Thyroid gland (tissue), 4 donors: ENCODE measurements around the gene CYP26B1. TPM values are rescaled to one million over a fixed set of nuclear protein-coding genes. Genes with fewer than 3 reads are reported as not detected.

Experiments
- DNase-seq, 2 donors: peaks; one replicate each; pipeline ENCODE4 v3.0.0-alpha.2; 2019
- H3K27ac ChIP-seq, 3 donors: fragments of 200-600 bp; sonication (generic); 1 replicate in 2 of 3; 2 replicates in 1 of 3; pipeline ENCODE4 v1.5.1; 2016 to 2019; ENCODE audit warnings: mild to moderate bottlenecking in 1 of 3, moderate library complexity in 1 of 3
- H3K27me3 ChIP-seq: fragments of 200-600 bp; sonication (generic); one replicate; pipeline ENCODE4 v1.5.1; 2019
- H3K36me3 ChIP-seq, 2 donors: fragments of 200-600 bp; sonication (generic); one replicate each; pipeline ENCODE4 v1.5.1; 2016 to 2019
- H3K4me1 ChIP-seq, 2 donors: fragments of 200-600 bp; sonication (generic); one replicate each; pipeline ENCODE4 v1.5.1; 2017 to 2019
- H3K4me3 ChIP-seq, 3 donors: fragments of 200-600 bp; sonication (generic); replicated peaks in 1 of 3; 1 replicate in 2 of 3; 2 replicates in 1 of 3; pipeline ENCODE4 v1.5.1; 2016; ENCODE audit warnings: mild to moderate bottlenecking in 1 of 3
- H3K9me3 ChIP-seq: fragments of 200-600 bp; sonication (generic); one replicate; pipeline ENCODE4 v1.5.1; 2017
- POLR2A ChIP-seq, 2 donors: fragments of 450-650 bp; IDR thresholded peaks; one replicate each; pipeline ENCODE4 v1.6.1; 2017; ENCODE audit warnings: antibody characterized with exemption in 2 of 2, mild to moderate bottlenecking in 2 of 2, moderate library complexity in 1 of 2
- WGBS, 2 donors: methylation state at CpG; one replicate each; pipeline ENCODE4 v1.1.5; 2017; 5-methylcytosine and 5-hydroxymethylcytosine counted together
- intact Hi-C: fragments of 100-400 bp; cut with DNase I; formaldehyde crosslinking; loops from one replicate; pipeline ENCODE4 v1.15.1; 2023
- total RNA-seq, 4 donors: library from RNA; depleted of rRNA; stranded (reverse); fragments of >200 nt; gene quantifications; one replicate each; pipeline ENCODE4 v1.2.3, GENCODE V29; 2016
- TF ChIP-seq, protein P1 (sequence below), 6 experiments: fragments of 200-600 bp in 3 of 6; fragments of 450-650 bp in 3 of 6; sonication (generic) in 3 of 6; IDR thresholded peaks; one replicate each; pipeline ENCODE4 v1.5.1; 2016 to 2019; ENCODE audit warnings: antibody characterized with exemption in 6 of 6, mild to moderate bottlenecking in 2 of 6, inconsistent platforms in 1 of 6, moderate library complexity in 1 of 6

CYP26B1 gene
- total RNA-seq, 4 donors from 2014 or later = 11.8 to 24.2 (median 16.3) TPM

DNA sequence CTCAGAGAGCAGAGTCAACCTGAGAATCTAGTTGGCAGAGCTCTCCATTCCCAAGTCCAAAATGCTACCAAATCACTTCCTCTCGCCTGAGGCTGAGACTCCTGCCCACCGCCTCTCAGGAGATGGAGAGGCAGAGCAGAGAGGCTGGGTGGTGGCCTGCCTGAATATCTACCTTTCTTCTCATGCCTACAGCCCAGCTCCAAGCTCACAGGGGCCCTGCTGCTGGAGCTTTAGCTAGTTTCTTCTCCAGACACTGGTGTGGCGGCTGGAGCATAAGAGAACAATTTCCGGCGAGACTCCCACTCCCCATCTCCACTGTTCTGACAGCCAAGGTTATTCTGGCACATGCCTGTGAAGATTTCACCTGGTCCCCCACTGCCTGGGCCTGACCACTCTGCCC, 8.1 kb upstream of the CYP26B1 start:
- 92 to 94% methylated on average over 5 of the region's 5 CpGs for WGBS, 2 donors

DNA sequence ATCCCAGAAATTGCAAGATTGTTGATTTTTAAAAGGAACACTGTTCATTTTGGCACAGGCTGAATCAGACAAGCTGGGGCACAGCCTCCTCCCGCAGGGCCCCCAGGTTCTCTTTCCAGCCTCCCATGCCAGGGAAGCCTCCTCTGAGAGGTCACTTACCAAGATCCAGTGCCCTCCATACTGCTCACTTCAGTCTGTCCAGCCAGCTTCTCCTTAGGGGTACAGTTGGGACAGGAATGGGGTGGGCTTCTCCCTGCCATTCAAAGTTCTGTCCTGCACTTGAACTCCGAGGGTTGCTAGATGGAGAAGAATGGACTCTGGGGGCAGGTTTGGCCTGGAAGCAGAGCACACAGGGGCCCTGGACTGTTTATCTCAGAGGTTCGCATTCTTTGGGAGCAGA, 7.5 kb upstream of the CYP26B1 start:
- intact Hi-C loops = loop anchor here (10.0 kb wide), 1 partner anchor 590 kb away; no protein-coding TSS in a partner anchor
- Histone ChIP-seq H3K4me3 (no peak overlapping the region), H3K27me3 (no peaks in the 10 kb centered on the region), H3K36me3 (no peaks in the 10 kb centered on the region), H3K27ac (no peak overlapping the region), H3K4me1 (peaks cover under 1 to 1% of the 10 kb centered on the region in 2 donors), H3K9me3 (no peaks in the 10 kb centered on the region)
- TF ChIP-seq POLR2A (IDR thresholded peaks at IDR 0.05) = no peak
- TF ChIP-seq, protein P1, sequence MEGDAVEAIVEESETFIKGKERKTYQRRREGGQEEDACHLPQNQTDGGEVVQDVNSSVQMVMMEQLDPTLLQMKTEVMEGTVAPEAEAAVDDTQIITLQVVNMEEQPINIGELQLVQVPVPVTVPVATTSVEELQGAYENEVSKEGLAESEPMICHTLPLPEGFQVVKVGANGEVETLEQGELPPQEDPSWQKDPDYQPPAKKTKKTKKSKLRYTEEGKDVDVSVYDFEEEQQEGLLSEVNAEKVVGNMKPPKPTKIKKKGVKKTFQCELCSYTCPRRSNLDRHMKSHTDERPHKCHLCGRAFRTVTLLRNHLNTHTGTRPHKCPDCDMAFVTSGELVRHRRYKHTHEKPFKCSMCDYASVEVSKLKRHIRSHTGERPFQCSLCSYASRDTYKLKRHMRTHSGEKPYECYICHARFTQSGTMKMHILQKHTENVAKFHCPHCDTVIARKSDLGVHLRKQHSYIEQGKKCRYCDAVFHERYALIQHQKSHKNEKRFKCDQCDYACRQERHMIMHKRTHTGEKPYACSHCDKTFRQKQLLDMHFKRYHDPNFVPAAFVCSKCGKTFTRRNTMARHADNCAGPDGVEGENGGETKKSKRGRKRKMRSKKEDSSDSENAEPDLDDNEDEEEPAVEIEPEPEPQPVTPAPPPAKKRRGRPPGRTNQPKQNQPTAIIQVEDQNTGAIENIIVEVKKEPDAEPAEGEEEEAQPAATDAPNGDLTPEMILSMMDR (IDR thresholded peaks at IDR 0.05) = no peak
- 93 to 100% methylated on average over 3 of the region's 3 CpGs for WGBS, 2 donors
- DNase-seq = no peak

More for the DNA sequence above, 8.1 kb upstream of the CYP26B1 start:
- Histone ChIP-seq H3K4me3 (no peak overlapping the region), H3K4me1 (no peaks in the 10 kb centered on the region), H3K27me3 (no peaks in the 10 kb centered on the region), H3K9me3 (no peaks in the 10 kb centered on the region), H3K27ac (no peak overlapping the region), H3K36me3 (no peaks in the 10 kb centered on the region)
- intact Hi-C loops = loop anchor here (10.0 kb wide), 1 partner anchor 589 kb away; no protein-coding TSS in a partner anchor
- DNase-seq = no peak
- TF ChIP-seq, protein P1 (IDR thresholded peaks at IDR 0.05) = no peak
- no peak for TF ChIP-seq POLR2A (IDR thresholded peaks at IDR 0.05)

DNA sequence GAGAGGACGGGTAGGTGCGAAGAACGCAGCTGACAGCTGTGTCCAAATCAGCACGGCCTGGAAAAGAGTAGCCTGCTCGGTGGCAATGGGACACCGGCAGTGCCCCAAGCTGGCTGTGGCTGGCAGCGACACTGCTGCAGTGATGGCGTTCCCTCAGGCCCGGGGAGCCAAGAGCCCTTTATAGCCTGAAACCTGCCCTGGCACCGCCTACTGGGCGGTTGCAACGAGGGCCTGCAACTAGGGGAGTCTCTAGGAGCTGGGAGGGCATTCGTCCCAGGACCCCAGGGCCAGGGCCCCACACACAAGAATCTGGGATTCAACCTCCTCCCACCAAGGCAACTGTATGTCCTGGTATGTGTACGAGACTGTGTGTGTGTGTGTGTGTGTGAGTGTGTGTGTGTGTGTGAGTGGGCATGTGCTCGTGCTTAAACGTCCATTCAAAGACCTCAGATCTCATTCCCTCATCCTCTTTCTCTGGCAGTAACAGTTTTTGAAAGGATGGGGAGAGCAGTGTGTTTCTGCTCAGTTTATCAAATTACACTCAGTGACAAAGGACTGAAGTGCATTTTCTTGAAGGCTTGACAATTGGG, 6.8 kb upstream of the CYP26B1 start:
- H3K27ac ChIP-seq = no peak overlapping the region
- TF ChIP-seq, protein P1 (IDR thresholded peaks at IDR 0.05) = no peak
- TF ChIP-seq POLR2A (IDR thresholded peaks at IDR 0.05) = no peak
- no peak for DNase-seq
- peaks cover under 1% of the 10 kb centered on the region for H3K27me3 ChIP-seq
- 78 to 84% methylated on average over 10 to 16 of the region's 16 CpGs for WGBS, 2 donors
- H3K4me1 ChIP-seq = peaks cover 8% of the 10 kb centered on the region in 2 donors
- H3K36me3 ChIP-seq = no peaks in the 10 kb centered on the region
- intact Hi-C loops = loop anchor here (10.0 kb wide), 1 partner anchor 590 kb away; no protein-coding TSS in a partner anchor
- no peaks in the 10 kb centered on the region for H3K9me3 ChIP-seq
- no peak overlapping the region for H3K4me3 ChIP-seq

DNA sequence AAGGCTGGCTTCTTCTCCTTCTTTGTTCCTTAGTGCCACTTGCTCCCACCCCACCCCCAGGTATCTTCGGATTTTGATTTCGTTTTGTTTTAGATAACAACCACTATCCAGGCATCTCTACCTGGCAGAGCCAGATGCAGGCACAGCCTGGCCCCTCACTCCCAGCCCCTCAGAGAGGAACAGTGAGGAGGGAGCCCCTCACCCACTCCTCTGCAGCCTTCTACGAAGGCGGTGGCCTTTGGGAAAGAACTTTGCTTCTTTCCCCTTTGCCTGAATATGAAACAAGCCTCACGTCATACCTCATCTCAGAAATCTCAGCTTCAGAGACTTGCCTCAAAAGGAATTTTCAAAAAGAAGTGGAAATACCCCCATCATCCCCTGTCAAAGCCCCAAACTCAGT, 6.3 kb upstream of the CYP26B1 start:
- DNase-seq = no peak
- no peak for TF ChIP-seq POLR2A (IDR thresholded peaks at IDR 0.05)
- TF ChIP-seq, protein P1 (IDR thresholded peaks at IDR 0.05) = no peak
- 87 to 93% methylated on average over 5 of the region's 5 CpGs for WGBS, 2 donors
- intact Hi-C loops = loop anchor here (10.0 kb wide), 1 partner anchor 591 kb away; no protein-coding TSS in a partner anchor
- Histone ChIP-seq H3K4me3 (no peak overlapping the region), H3K27ac (no peak overlapping the region), H3K9me3 (no peaks in the 10 kb centered on the region), H3K4me1 (peaks cover 12 to 13% of the 10 kb centered on the region in 2 donors), H3K27me3 (peaks cover 6% of the 10 kb centered on the region), H3K36me3 (no peaks in the 10 kb centered on the region)

DNA sequence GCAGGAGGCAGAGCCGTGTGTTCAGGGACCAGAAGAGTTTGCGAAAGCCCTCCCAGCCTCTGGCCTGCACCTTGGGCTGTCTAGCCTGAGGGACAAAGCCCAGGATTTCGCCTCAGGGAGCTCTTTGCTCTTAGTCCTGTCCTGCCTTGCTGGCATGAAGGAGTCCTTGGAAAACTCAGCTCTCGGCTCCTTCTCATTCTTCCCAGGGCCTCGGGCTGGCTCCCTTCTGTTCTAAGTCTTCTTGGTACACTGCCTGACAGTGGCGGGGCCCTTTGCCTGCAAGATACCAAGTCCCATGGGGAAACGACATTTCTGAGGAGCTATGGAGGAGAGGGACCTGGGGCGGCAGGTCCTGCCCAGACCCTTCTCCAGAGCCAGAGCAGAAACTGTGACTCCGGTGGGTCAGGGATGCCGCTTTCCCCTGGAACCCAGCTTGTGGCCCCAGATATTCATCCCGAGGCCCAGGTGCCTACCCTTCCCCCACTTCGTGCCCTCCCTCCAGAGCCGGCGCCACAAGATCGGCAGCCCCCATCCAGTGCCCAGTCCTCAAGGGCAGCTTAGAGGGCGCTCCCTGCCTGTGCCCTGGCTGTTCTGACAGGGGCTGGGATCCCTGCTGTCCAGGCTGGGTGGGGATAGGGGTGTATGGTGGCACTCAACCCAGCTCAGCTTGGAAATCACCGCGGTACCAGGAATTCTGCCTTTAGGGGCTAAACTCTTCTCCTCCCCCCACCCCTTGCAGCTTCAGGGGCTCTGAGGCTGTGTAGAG, 5.5 kb upstream of the CYP26B1 start:
- H3K9me3 ChIP-seq = no peaks in the 10 kb centered on the region
- 77 to 89% methylated on average over 11 to 13 of the region's 18 CpGs for WGBS, 2 donors
- no peak overlapping the region for H3K4me3 ChIP-seq
- peaks cover 13% of the 10 kb centered on the region in 2 donors for H3K4me1 ChIP-seq
- no peak for DNase-seq
- no peak overlapping the region for H3K27ac ChIP-seq
- TF ChIP-seq, protein P1 (IDR thresholded peaks at IDR 0.05) = no peak
- no peak for TF ChIP-seq POLR2A (IDR thresholded peaks at IDR 0.05)
- intact Hi-C loops = loop anchor here (10.0 kb wide), 1 partner anchor 592 kb away; no protein-coding TSS in a partner anchor
- H3K36me3 ChIP-seq = no peaks in the 10 kb centered on the region
- peaks cover 6% of the 10 kb centered on the region for H3K27me3 ChIP-seq
